A549 (cell line): ENCODE measurements around the gene TSPYL4. TPM values are rescaled to one million over a fixed set of nuclear protein-coding genes. Genes with fewer than 3 reads are reported as not detected.

Experiments used
- ATAC-seq, 2 experiments: fragments of 200-7000 bp in 1 of 2; fragments of >200 bp in 1 of 2; cut with Nextera tagmentation in 1 of 2; cut with Tn5 transposase in 1 of 2; 3 replicates each; pipeline versions ENCODE4 v1.8.0 to v1.9.1; 2018 to 2020; ENCODE audit warnings: mild to moderate bottlenecking in 1 of 2, moderate library complexity in 1 of 2
- CTCF ChIA-PET: fragments of 300-600 bp; sonication (Branson Sonifier 250); formaldehyde crosslinking; extraction: SDS; loops from one replicate; lab custom pipeline; 2021; ENCODE audit warnings: antibody characterized with exemption, inconsistent platforms; lab: Yijun Ruan, JAX
- POLR2A ChIA-PET: fragments of 350-600 bp; formaldehyde crosslinking; extraction: SDS; loops from one replicate; lab custom pipeline; 2021; ENCODE audit warnings: antibody characterized with exemption, inconsistent platforms; lab: Yijun Ruan, JAX
- DNase-seq, 2 experiments: peaks; one replicate each; pipeline versions ENCODE4 v3.0.0 to v3.0.0-alpha.2; 2011 to 2016; ENCODE audit warnings: low read depth in 1 of 2, low spot score in 1 of 2
- FAIRE-seq: peaks from 2 replicates; lab custom pipeline; 2011; peaks lifted over from hg19 to GRCh38; lab: Jason Lieb, UNC
- H3K27ac ChIP-seq, 2 experiments: fragments of >200 bp; sonication (Bioruptor Twin); formaldehyde crosslinking; 3 replicates each; pipeline ENCODE4 v1.5.1; 2016 to 2017
- H3K4me1 ChIP-seq: fragments of >200 bp; sonication (Bioruptor Twin); formaldehyde crosslinking; 3 replicates; pipeline ENCODE4 v1.6.1; 2016
- H3K4me2 ChIP-seq: fragments of >200 bp; sonication (Bioruptor Twin); formaldehyde crosslinking; 3 replicates; pipeline ENCODE4 v1.6.1; 2016
- H3K4me3 ChIP-seq: fragments of >200 bp; sonication (Bioruptor Twin); formaldehyde crosslinking; 3 replicates; pipeline ENCODE4 v1.5.1; 2016
- H3K9me3 ChIP-seq: fragments of >200 bp; sonication (Bioruptor Twin); formaldehyde crosslinking; 3 replicates; pipeline ENCODE4 v1.6.1; 2016
- BHLHE40 ChIP-seq: IDR thresholded peaks from 2 replicates; pipeline ENCODE4 v1.6.1; 2012; ENCODE audit warnings: low read depth, low read length, inconsistent platforms
- CEBPB ChIP-seq, 2 experiments: fragments of >200 bp in 1 of 2; sonication (Bioruptor Twin) in 1 of 2; formaldehyde crosslinking in 1 of 2; IDR thresholded peaks; 2 replicates each; pipeline ENCODE4 v1.6.1; 2012 to 2016
- CTCF ChIP-seq: fragments of >200 bp; sonication (Bioruptor Twin); formaldehyde crosslinking; IDR thresholded peaks from 3 replicates; pipeline ENCODE4 v1.5.1; 2016
- EHF ChIP-seq: fragments of 250-450 bp; sonication (Bioruptor Pico); IDR thresholded peaks from 2 replicates; pipeline ENCODE4 v1.5.0; 2020; ENCODE audit warnings: mild to moderate bottlenecking
- EHMT2 ChIP-seq: fragments of 200-600 bp; sonication (generic); IDR thresholded peaks from 2 replicates; pipeline ENCODE4 v1.6.1; 2016; ENCODE audit warnings: antibody characterized with exemption, low read depth, mild to moderate bottlenecking, moderate library complexity
- ELK1 ChIP-seq: fragments of 150-350 bp; IDR thresholded peaks from 2 replicates; pipeline ENCODE4 v1.6.1; 2014; ENCODE audit warnings: low read depth, mild to moderate bottlenecking, low read length
- EP300 ChIP-seq, 2 experiments: fragments of >200 bp; sonication (Bioruptor Twin); formaldehyde crosslinking; IDR thresholded peaks; 2 replicates in 1 of 2; 3 replicates in 1 of 2; pipeline ENCODE4 v1.6.1; 2016 to 2017
- FOSL2 ChIP-seq, 2 experiments: fragments of 450-650 bp in 1 of 2; fragments of >200 bp in 1 of 2; sonication (Bioruptor Twin) in 1 of 2; formaldehyde crosslinking; IDR thresholded peaks; 2 replicates each; pipeline versions ENCODE4 v1.5.0 to v1.6.1; 2016 to 2020; ENCODE audit warnings: mild to moderate bottlenecking in 1 of 2, moderate library complexity in 1 of 2
- HDAC2 ChIP-seq: fragments of 200-600 bp; sonication (generic); IDR thresholded peaks from 2 replicates; pipeline ENCODE4 v1.6.1; 2016
- HES2 ChIP-seq: fragments of >200 bp; sonication (Bioruptor Twin); formaldehyde crosslinking; IDR thresholded peaks from 2 replicates; pipeline ENCODE4 v1.6.1; 2016
- HOXB13 ChIP-seq: fragments of 250-450 bp; sonication (Bioruptor Pico); IDR thresholded peaks from 2 replicates; pipeline ENCODE4 v1.5.0; 2020; ENCODE audit warnings: low read depth, mild to moderate bottlenecking, moderate library complexity
- HOXB5 ChIP-seq: fragments of 250-450 bp; sonication (Bioruptor Pico); IDR thresholded peaks from 2 replicates; pipeline ENCODE4 v1.5.0; 2020; ENCODE audit warnings: mild to moderate bottlenecking, moderate library complexity
- JUNB ChIP-seq: fragments of >200 bp; sonication (Bioruptor Twin); formaldehyde crosslinking; IDR thresholded peaks from 2 replicates; pipeline ENCODE4 v1.6.1; 2016
- KDM5A ChIP-seq: fragments of 200-600 bp; sonication (generic); IDR thresholded peaks from 2 replicates; pipeline ENCODE4 v1.6.1; 2016; ENCODE audit warnings: antibody characterized with exemption, mild to moderate bottlenecking
- MYC ChIP-seq: IDR thresholded peaks from 2 replicates; pipeline ENCODE4 v1.6.1; 2012; ENCODE audit warnings: mild to moderate bottlenecking, inconsistent platforms, low read length, improper control_type of control experiment, borderline replicate concordance
- PHF8 ChIP-seq: fragments of 200-600 bp; sonication (generic); IDR thresholded peaks from 2 replicates; pipeline ENCODE4 v1.6.1; 2016; ENCODE audit warnings: low read depth, mild to moderate bottlenecking, antibody characterized with exemption, moderate library complexity, borderline replicate concordance
- RAD21 ChIP-seq, 2 experiments: fragments of >200 bp in 1 of 2; sonication (Bioruptor Twin) in 1 of 2; formaldehyde crosslinking in 1 of 2; IDR thresholded peaks in 1 of 2; conservative IDR thresholded peaks in 1 of 2; 2 replicates in 1 of 2; 3 replicates in 1 of 2; pipeline ENCODE4 v1.6.1; 2012 to 2018; ENCODE audit warnings: inconsistent platforms in 1 of 2
- RFX5 ChIP-seq: fragments of 450-650 bp; IDR thresholded peaks from 2 replicates; pipeline ENCODE4 v1.7.1; 2014; ENCODE audit warnings: antibody characterized with exemption, mild to moderate bottlenecking, moderate library complexity
- ZC3H11A ChIP-seq: fragments of 450-650 bp; IDR thresholded peaks from 2 replicates; pipeline ENCODE4 v1.6.1; 2014; ENCODE audit warnings: antibody characterized with exemption, mild to moderate bottlenecking
- ZSCAN20 ChIP-seq: fragments of 250-450 bp; sonication (Bioruptor Pico); IDR thresholded peaks from 2 replicates; pipeline ENCODE4 v1.8.0; 2022; ENCODE audit warnings: mild to moderate bottlenecking, moderate library complexity
- WGBS: methylation state at CpG from one replicate; pipeline ENCODE4 v1.1.6; 2017; ENCODE audit errors: missing lambda C conversion rate; 5-methylcytosine and 5-hydroxymethylcytosine counted together
- polyA plus RNA-seq, 4 experiments: library from polyadenylated mRNA; depleted of rRNA in 3 of 4; stranded (reverse); fragments of >200 nt; fragmentation: RNase III in 1 of 4; extraction: RNeasy Plus Mini Kit Qiagen cat#74134 plus additional on column Dnase treatment in 1 of 4; gene quantifications; 2 replicates in 3 of 4; 3 replicates in 1 of 4; pipeline ENCODE4 v1.2.3, GENCODE V29; 2011 to 2017
- TF ChIP-seq, protein P1 (sequence below): IDR thresholded peaks from 2 replicates; pipeline ENCODE4 v1.6.1; 2012

The TSPYL4 gene
- polyA plus RNA-seq, 2 of the 4 experiments (the other 2 are of a cell fraction), result 3.9 to 5.6 TPM

GRCh38 chr6:116206231-116206903 lies 47.5 kb downstream of the TSPYL4 start:
- Histone ChIP-seq H3K4me1 (peaks cover 14% of the 10 kb centered on the region), H3K27ac (no peak overlapping the region), H3K4me2 (no peak overlapping the region), H3K4me3 (no peak overlapping the region), H3K9me3 (no peaks in the 10 kb centered on the region)
- ATAC-seq (no peak), DNase-seq (no peak), FAIRE-seq (no peak)
- 85% methylated on average over 1 of the region's 1 CpG for WGBS
- TF ChIP-seq HOXB5 (CRISPR knock-in tag) (no peak), FOSL2 (IDR thresholded peaks at IDR 0.05) (no peak), FOSL2 (CRISPR knock-in tag; IDR thresholded peaks at IDR 0.05) (no peak), JUNB (peak; percentile 13; the same call in 1 of the 2 replicates), CEBPB (IDR thresholded peaks at IDR 0.05) (0 out of 4 replicates have a peak, but pooled peaks of 1 of the 2 experiments have one; percentile 16)
- ChIA-PET POLR2A (no interaction called here), CTCF (no interaction called here)

DNA sequence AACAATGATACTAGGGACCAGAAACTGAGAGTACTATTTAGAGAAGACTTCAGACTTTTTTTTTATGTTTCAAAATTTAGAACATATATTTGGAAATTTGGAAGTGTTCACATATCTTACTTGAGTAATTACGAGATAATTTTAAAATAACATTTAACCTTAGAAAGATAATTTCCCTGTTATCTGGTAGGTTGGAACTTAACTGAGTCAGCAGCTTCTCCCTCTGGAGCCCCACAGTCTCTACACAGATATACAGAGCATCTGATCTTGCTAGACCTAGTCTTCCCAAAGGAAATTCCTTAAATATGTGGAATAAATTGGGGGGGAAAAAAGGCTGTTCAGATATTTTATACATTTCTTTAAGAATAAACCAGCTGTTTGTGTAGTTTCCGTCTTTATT lies 48.6 kb downstream of the TSPYL4 start:
- ChIA-PET POLR2A (no interaction called here), CTCF (no interaction called here)
- H3K4me1 ChIP-seq, result peaks cover 3% of the 10 kb centered on the region; the same call in 2 of the 3 replicates
- 75% methylated on average over 2 of the region's 2 CpGs for WGBS
- no peaks in the 10 kb centered on the region for H3K9me3 ChIP-seq
- H3K4me2 ChIP-seq, result no peak overlapping the region
- FAIRE-seq (no peak), DNase-seq (no peak), ATAC-seq (no peak)
- H3K4me3 ChIP-seq, result no peak overlapping the region
- no peak overlapping the region for H3K27ac ChIP-seq
- TF ChIP-seq CTCF (no peak), RAD21 (conservative IDR thresholded peaks at IDR 0.05 in 1 of 2, IDR thresholded peaks at IDR 0.05 in 1 of 2) (no peak)
- TF ChIP-seq, protein P1, sequence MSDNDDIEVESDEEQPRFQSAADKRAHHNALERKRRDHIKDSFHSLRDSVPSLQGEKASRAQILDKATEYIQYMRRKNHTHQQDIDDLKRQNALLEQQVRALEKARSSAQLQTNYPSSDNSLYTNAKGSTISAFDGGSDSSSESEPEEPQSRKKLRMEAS, result no peak

DNA sequence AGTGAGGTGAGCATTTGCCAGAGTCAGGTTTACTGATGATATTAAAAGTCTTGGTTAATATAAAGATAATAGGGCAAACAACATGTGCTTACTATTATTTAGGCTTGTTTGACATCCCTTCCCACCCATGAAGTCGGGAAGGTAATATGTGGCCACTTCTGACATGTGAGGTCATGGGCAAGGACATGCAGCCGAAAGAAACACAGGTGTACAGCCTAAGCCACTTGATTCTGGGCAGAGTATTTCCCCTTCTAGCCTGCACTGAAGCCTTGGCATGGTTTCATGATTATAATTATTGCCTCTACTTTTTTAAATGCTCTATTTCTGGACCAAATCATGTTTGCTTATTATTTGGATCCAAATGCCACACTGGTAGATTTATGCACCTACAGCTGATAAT lies 52.3 kb downstream of the TSPYL4 start:
- ATAC-seq, result no peak
- no peak for DNase-seq
- WGBS, result 96% methylated on average over 2 of the region's 2 CpGs

More for the DNA sequence above, 52.3 kb downstream of the TSPYL4 start:
- no peaks in the 10 kb centered on the region for H3K9me3 ChIP-seq
- no peak overlapping the region for H3K4me3 ChIP-seq
- no peak for FAIRE-seq
- CTCF ChIA-PET, result no interaction called here
- POLR2A ChIA-PET, result no interaction called here
- no peaks in the 10 kb centered on the region for H3K4me1 ChIP-seq
- no peak overlapping the region for H3K27ac ChIP-seq
- TF ChIP-seq RAD21 (conservative IDR thresholded peaks at IDR 0.05 in 1 of 2, IDR thresholded peaks at IDR 0.05 in 1 of 2) (no peak), HES2 (no peak), BHLHE40 (no peak), HOXB13 (CRISPR knock-in tag) (no peak), EP300 (IDR thresholded peaks at IDR 0.05) (no peak), KDM5A (no peak), EHF (CRISPR knock-in tag) (no peak), ZSCAN20 (CRISPR knock-in tag) (no peak), MYC (no peak), HDAC2 (no peak), ELK1 (no peak), ZC3H11A (no peak), EHMT2 (no peak), PHF8 (no peak), RFX5 (no peak)
- no peak overlapping the region for H3K4me2 ChIP-seq
